ENCODE results near the gene SLC38A4.
"Not testable (repeated sequence)": the region's sequence is repeated elsewhere in the genome, so short reads cannot be mapped to it uniquely, and the experiment has no call there.

SLC38A4 gene

GRCh38 chr12:46825591-46826414 lies at the start of gene SLC38A4:
Gene SLC38A4 (minus strand): TSS chr12:46825997. CDS start chr12:46793071, 32,926 bp downstream.
- no peak for DNase-seq

- DNase-seq: no peak
Measured at GRCh38 chr12:46875095-46875494, 49.3 kb upstream of the SLC38A4 start.

DNA sequence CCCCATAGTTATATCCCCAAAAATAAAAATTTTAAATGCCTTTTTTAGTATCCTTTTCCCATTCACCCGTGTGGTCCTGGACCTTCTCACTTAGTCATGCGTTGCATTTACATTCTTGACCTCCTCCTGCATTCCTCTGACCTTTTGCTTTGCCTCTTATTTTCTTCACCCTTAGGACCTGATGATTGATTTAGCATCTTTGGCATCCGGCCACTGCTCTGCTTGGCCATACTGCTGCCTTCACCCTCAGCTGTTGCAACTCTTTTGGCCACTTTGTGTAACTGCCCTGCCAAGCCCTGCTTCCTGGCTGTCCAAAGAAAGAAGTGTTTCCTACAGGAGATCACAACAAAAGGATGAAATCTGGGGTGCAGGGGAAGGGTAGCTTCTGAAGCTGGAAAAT lies 48.8 kb upstream of the SLC38A4 start:
- DNase-seq: no peak

- DNase-seq: no peak
Measured at GRCh38 chr12:46872135-46872534, 46.3 kb upstream of the SLC38A4 start.

GRCh38 chr12:46865311-46865710 lies 39.5 kb upstream of the SLC38A4 start:
- no peak for DNase-seq

- no peak for DNase-seq
Measured at GRCh38 chr12:46858368-46858767, 32.6 kb upstream of the SLC38A4 start.

GRCh38 chr12:46857486-46857885 lies 31.7 kb upstream of the SLC38A4 start:
- no peak for DNase-seq

GRCh38 chr12:46855760-46856159 lies 30.0 kb upstream of the SLC38A4 start:
- no peak for DNase-seq

DNA sequence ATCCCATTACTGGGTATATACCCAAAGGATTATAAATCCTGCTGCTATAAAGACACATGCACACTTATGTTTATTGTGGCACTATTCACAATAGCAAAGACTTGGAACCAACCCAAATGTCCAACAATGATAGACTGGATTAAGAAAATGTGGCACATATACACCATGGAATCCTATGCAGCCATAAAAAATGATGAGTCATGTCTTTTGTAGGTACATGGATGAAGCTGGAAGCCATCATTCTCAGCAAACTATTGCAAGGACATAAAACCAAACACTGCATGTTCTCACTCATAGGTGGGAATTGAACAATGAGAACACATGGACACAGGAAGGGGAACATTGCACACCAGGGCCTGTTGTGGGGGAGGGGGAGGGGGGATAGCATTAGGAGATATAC lies 28.4 kb upstream of the SLC38A4 start:
- DNase-seq: not testable (repeated sequence)

- not testable (repeated sequence) for DNase-seq
Measured at GRCh38 chr12:46848792-46849191, 23.0 kb upstream of the SLC38A4 start.

- DNase-seq: no peak
Measured at GRCh38 chr12:46847001-46847400, 21.2 kb upstream of the SLC38A4 start.

DNA sequence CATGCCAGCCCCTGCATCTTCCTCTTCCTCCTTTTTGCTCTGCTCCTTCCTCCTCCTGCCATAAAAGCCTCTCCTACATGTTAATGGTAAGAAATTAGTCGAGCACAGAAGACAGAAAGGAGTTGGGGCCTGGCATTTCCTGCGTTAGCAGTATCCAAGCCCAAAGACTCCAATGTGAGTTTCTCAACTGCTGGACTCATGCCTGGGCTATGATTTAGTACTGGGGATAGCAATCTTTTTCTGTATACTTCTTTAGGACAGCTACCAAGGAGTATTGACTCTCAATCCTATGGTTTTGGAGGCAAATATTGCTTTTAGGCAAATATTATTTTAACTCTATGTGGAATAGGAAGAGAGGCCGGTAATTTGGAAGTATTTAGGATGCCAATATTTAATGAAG lies 18.0 kb upstream of the SLC38A4 start:
- DNase-seq: no peak

GRCh38 chr12:46841891-46842290 lies 16.1 kb upstream of the SLC38A4 start:
- no peak for DNase-seq

DNA sequence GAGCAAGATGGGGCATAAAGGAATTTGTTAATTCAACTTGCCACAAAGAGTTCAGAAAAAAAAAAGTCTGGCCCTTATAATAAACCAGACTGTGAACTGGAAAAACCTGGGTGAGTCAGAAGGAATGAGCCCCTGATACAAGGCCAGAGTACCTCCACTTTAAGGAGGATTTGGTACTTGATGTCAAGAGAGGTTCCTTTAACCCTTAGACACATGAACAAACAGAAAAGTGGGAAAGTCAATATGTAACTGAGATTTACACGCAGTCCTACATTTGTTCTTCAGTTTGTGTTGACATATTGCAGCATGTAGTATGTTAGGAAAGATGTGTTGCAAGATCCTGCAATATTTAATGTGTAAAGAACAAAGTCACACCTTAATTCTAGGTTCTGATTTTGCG lies 14.2 kb upstream of the SLC38A4 start:
- DNase-seq: no peak

GRCh38 chr12:46839232-46839631 lies 13.4 kb upstream of the SLC38A4 start:
- no peak for DNase-seq

DNA sequence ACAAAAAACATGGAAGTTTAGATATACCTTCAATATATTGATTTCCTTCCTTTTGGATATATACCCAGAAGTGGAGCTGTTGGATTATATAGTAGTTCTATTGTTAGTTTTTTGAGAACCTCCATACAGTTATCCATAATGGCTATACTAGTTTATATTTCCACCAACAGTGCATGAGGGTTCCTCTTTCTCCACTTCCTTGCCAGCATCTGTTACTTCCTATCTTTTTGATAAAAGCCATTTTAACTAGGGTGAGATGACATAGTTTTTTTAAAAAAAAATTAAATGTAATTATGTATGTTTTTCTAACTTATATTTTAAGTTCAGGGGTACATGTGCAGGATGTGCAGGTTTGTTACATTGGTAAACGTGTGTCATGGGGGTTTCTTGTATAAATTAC lies 10.0 kb upstream of the SLC38A4 start:
- DNase-seq: no peak

- no peak for DNase-seq
Measured at GRCh38 chr12:46832130-46832704, 6.4 kb upstream of the SLC38A4 start.

GRCh38 chr12:46831335-46832129 lies 5.7 kb upstream of the SLC38A4 start:
- DNase-seq: no peak

- DNase-seq: no peak
Measured at GRCh38 chr12:46830731-46831334, 5.0 kb upstream of the SLC38A4 start.

GRCh38 chr12:46824709-46825108 lies 1.1 kb downstream of the SLC38A4 start:
- DNase-seq: no peak

DNA sequence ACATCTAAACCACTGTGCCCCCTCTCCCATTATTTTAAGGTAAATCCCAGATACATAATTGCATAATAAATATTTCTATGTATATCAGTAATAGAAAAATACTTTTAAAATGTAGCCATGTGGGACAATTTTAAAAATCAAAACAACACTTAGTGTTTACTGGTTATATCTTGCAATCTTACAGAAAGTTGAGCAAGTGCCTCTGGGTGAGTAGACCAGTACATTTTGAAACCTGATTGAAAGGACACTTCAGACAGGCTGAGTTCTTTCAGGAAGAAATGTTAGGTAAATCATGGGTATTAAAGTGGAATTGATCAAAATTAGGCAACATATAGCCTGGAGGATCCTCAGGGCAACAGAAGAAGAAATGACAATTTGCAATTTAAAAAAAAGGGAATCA lies 7.2 kb downstream of the SLC38A4 start:
- DNase-seq: no peak

DNA sequence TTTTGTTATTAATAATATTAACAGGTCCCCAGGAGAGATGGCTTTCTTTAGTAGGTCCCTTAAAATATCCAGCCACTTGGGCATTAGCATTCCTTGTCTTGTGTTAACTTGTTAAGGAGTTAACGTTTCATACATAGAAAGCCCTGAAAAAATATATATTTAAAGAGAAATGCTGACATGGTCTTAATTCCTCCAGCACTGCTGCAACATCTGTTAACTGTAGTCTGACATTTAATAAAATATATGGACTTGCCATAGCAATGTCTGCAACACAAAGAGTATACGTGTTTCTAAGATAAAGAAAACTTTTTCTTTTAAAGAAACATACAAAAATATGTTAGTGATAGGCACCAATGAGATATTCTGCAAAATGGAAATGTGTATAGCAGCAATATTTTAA lies 10.0 kb downstream of the SLC38A4 start:
- DNase-seq: no peak

DNA sequence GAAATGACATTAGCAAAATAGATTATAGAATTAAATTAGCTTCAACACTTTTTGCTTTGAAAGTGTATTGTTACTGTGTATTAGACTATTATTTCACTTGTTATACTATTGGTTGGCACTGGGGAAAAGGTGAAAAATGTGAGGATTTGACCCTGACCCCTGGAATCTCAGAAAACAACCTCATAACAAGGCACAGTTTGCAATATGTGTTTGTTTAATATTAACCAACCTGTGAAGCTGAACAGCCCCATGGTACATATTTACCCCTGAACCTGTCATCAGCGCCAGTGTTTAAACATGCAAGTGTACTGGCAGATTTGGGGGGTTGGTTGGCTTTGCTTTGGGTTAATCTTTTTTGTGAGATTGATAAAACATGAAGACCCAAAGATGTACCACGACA lies 11.7 kb downstream of the SLC38A4 start:
- no peak for DNase-seq

Data from activated naive CD4-positive, alpha-beta T cell treated with Interleukin-2 at 50 U/mL for 16 hours (primary cell).